Peyer's patch (tissue), 4 donors: ENCODE data around the gene TYW1B. TPM values are rescaled to one million over a fixed set of nuclear protein-coding genes. Genes with fewer than 3 reads are reported as not detected.
"Not testable (repeated sequence)": the region's sequence is repeated elsewhere in the genome, so short reads cannot be mapped to it uniquely, and the experiment has no call there.

Experiments
- DNase-seq, 3 donors: peaks; one replicate each; pipeline ENCODE4 v3.0.0-alpha.2; 2017 to 2019
- H3K27ac ChIP-seq, 4 donors: fragments of 200-600 bp; sonication (generic); one replicate each; pipeline ENCODE4 v1.5.1; 2016 to 2019
- H3K27me3 ChIP-seq, 2 donors: fragments of 200-600 bp; sonication (generic); one replicate each; pipeline ENCODE4 v1.5.1; 2019
- H3K36me3 ChIP-seq, 3 donors: fragments of 200-600 bp; sonication (generic); one replicate each; pipeline ENCODE4 v1.5.1; 2016 to 2019
- H3K4me1 ChIP-seq, 4 donors: fragments of 200-600 bp; sonication (generic); one replicate each; pipeline ENCODE4 v1.5.1; 2016 to 2019
- H3K4me3 ChIP-seq, 4 donors: fragments of 200-600 bp; sonication (generic); 1 replicate in 3 of 4; 2 replicates in 1 of 4; pipeline ENCODE4 v1.5.1; 2016 to 2019; ENCODE audit warnings: mild to moderate bottlenecking in 1 of 4
- H3K9me3 ChIP-seq, 4 donors: fragments of 200-600 bp; sonication (generic); one replicate each; pipeline ENCODE4 v1.5.1; 2016 to 2019; ENCODE audit warnings: mild to moderate bottlenecking in 1 of 4
- CTCF ChIP-seq, 6 experiments: fragments of 450-650 bp in 4 of 6; fragments of 200-600 bp in 2 of 6; sonication (generic) in 1 of 6; IDR thresholded peaks; one replicate each; pipeline ENCODE4 v1.5.1; 2017 to 2019; ENCODE audit warnings: antibody characterized with exemption in 6 of 6, mild to moderate bottlenecking in 3 of 6, moderate library complexity in 1 of 6
- POLR2A ChIP-seq, 2 donors: fragments of 450-650 bp; IDR thresholded peaks; one replicate each; pipeline ENCODE4 v1.5.1; 2017; ENCODE audit warnings: antibody characterized with exemption in 2 of 2, mild to moderate bottlenecking in 2 of 2, moderate library complexity in 2 of 2
- total RNA-seq, 4 donors: library from RNA; depleted of rRNA; stranded (reverse); fragments of >200 nt; gene quantifications; one replicate each; pipeline ENCODE4 v1.1.0, GENCODE V29; 2016

TYW1B gene
- total RNA-seq, 4 donors from 2014 or later: 4.9 to 50.3 (median 9.7) TPM

- TF ChIP-seq CTCF (IDR thresholded peaks at IDR 0.05): no peak
- TF ChIP-seq POLR2A (IDR thresholded peaks at IDR 0.05): no peak
- Histone ChIP-seq H3K4me3 (no peak overlapping the region), H3K27me3 (no peaks in the 10 kb centered on the region), H3K4me1 (no peaks in the 10 kb centered on the region), H3K27ac (no peak overlapping the region), H3K9me3 (no peaks in the 10 kb centered on the region), H3K36me3 (no peaks in the 10 kb centered on the region)
- no peak for DNase-seq
Observed at GRCh38 chr7:72781631-72782030, 46.4 kb downstream of the TYW1B start.

- no peak for DNase-seq
- no peak for TF ChIP-seq CTCF (IDR thresholded peaks at IDR 0.05)
Observed at GRCh38 chr7:72781161-72781560, 46.8 kb downstream of the TYW1B start.

GRCh38 chr7:72780289-72780894 is 47.6 kb downstream of the TYW1B start:
- H3K4me1 ChIP-seq, H3K9me3 ChIP-seq, H3K36me3 ChIP-seq, H3K27ac ChIP-seq, DNase-seq, H3K4me3 ChIP-seq, H3K27me3 ChIP-seq: not testable (repeated sequence)

More at GRCh38 chr7:72781161-72781560, 46.8 kb downstream of the TYW1B start:
- Histone ChIP-seq H3K27ac (no peak overlapping the region), H3K9me3 (no peaks in the 10 kb centered on the region), H3K27me3 (no peaks in the 10 kb centered on the region), H3K4me1 (no peaks in the 10 kb centered on the region), H3K4me3 (no peak overlapping the region), H3K36me3 (no peaks in the 10 kb centered on the region)

- not testable (repeated sequence) for H3K36me3 ChIP-seq, H3K9me3 ChIP-seq, H3K4me3 ChIP-seq, H3K27ac ChIP-seq, H3K27me3 ChIP-seq, H3K4me1 ChIP-seq, DNase-seq
Observed at GRCh38 chr7:72777167-72777566, 50.8 kb downstream of the TYW1B start.

- H3K27me3 ChIP-seq, H3K9me3 ChIP-seq, DNase-seq, H3K36me3 ChIP-seq, H3K4me1 ChIP-seq, H3K27ac ChIP-seq, H3K4me3 ChIP-seq: not testable (repeated sequence)
Observed at GRCh38 chr7:72772627-72773026, 55.4 kb downstream of the TYW1B start.

- H3K4me3 ChIP-seq, H3K4me1 ChIP-seq, H3K9me3 ChIP-seq, H3K36me3 ChIP-seq, H3K27me3 ChIP-seq, H3K27ac ChIP-seq, DNase-seq: not testable (repeated sequence)
Observed at GRCh38 chr7:72766994-72767393, 61.0 kb downstream of the TYW1B start.

- Histone ChIP-seq H3K4me3 (no peak overlapping the region), H3K4me1 (no peaks in the 10 kb centered on the region), H3K9me3 (peaks cover 0 to 8% (median 5%) of the 10 kb centered on the region in 4 donors), H3K36me3 (no peaks in the 10 kb centered on the region), H3K27me3 (no peaks in the 10 kb centered on the region), H3K27ac (no peak overlapping the region)
- no peak for DNase-seq
- TF ChIP-seq CTCF (IDR thresholded peaks at IDR 0.05) (no peak), POLR2A (IDR thresholded peaks at IDR 0.05) (no peak)
Observed at GRCh38 chr7:72760602-72761001, 67.4 kb downstream of the TYW1B start.

GRCh38 chr7:72754312-72754711 is 73.7 kb downstream of the TYW1B start:
- Histone ChIP-seq H3K4me3 (no peak overlapping the region), H3K9me3 (peaks cover 0 to 5% (median 0%) of the 10 kb centered on the region in 4 donors), H3K4me1 (no peaks in the 10 kb centered on the region), H3K27ac (no peak overlapping the region), H3K27me3 (no peaks in the 10 kb centered on the region), H3K36me3 (no peaks in the 10 kb centered on the region)
- DNase-seq: no peak
- TF ChIP-seq POLR2A (IDR thresholded peaks at IDR 0.05) (no peak), CTCF (IDR thresholded peaks at IDR 0.05) (no peak)
